Mesendoderm (in vitro differentiated cells): ENCODE data around the gene PPBP.

Experiments used
- DNase-seq: peaks from one replicate; pipeline ENCODE4 v3.0.0; 2013
- H2AK5ac ChIP-seq: 2 replicates; pipeline ENCODE4 v1.6.1; 2013; ENCODE audit warnings: low read length, inconsistent platforms
- H2BK120ac ChIP-seq: 2 replicates; pipeline ENCODE4 v1.6.1; 2013; ENCODE audit warnings: low read depth, mild to moderate bottlenecking, low read length, moderate library complexity, mixed read lengths
- H2BK15ac ChIP-seq: replicated peaks from 2 replicates; pipeline ENCODE4 v1.6.1; 2013; ENCODE audit warnings: low read depth, mild to moderate bottlenecking, moderate library complexity
- H2BK5ac ChIP-seq: 2 replicates; pipeline ENCODE4 v1.6.1; 2013; ENCODE audit warnings: low read length, inconsistent platforms
- H3K18ac ChIP-seq: 2 replicates; pipeline ENCODE4 v1.6.1; 2013; ENCODE audit warnings: mild to moderate bottlenecking, low read length, mixed read lengths
- H3K23ac ChIP-seq: one replicate; pipeline ENCODE4 v1.6.1; 2013; ENCODE audit warnings: low read length
- H3K27ac ChIP-seq: 2 replicates; pipeline ENCODE4 v1.5.1; 2013; ENCODE audit warnings: low read depth, mild to moderate bottlenecking, inconsistent platforms, low read length, moderate library complexity
- H3K27me3 ChIP-seq: 2 replicates; pipeline ENCODE4 v1.6.1; 2013; ENCODE audit warnings: low read length, control low read depth, mild to moderate bottlenecking, inconsistent platforms; ENCODE audit not compliant: insufficient read depth, poor library complexity
- H3K36me3 ChIP-seq: 2 replicates; pipeline ENCODE4 v1.6.1; 2013; ENCODE audit warnings: low read length, inconsistent platforms; ENCODE audit not compliant: control insufficient read depth, insufficient read depth
- H3K4ac ChIP-seq: one replicate; pipeline ENCODE4 v1.6.1; 2013; ENCODE audit warnings: low read depth, mild to moderate bottlenecking, low read length, moderate library complexity
- H3K4me1 ChIP-seq: 2 replicates; pipeline ENCODE4 v1.6.1; 2013; ENCODE audit warnings: low read depth, low read length, inconsistent platforms; ENCODE audit not compliant: control insufficient read depth
- H3K4me2 ChIP-seq: 2 replicates; pipeline ENCODE4 v1.6.1; 2013; ENCODE audit warnings: low read length
- H3K4me3 ChIP-seq: 2 replicates; pipeline ENCODE4 v1.5.1; 2013; ENCODE audit warnings: mild to moderate bottlenecking, low read length
- H3K56ac ChIP-seq: one replicate; pipeline ENCODE4 v1.6.1; 2013; ENCODE audit warnings: low read length
- H3K79me1 ChIP-seq: 2 replicates; pipeline ENCODE4 v1.6.1; 2013; ENCODE audit warnings: low read length, inconsistent platforms
- H3K79me2 ChIP-seq: 2 replicates; pipeline ENCODE4 v1.6.1; 2013; ENCODE audit warnings: mild to moderate bottlenecking, low read length; ENCODE audit not compliant: control insufficient read depth, insufficient read depth
- H3K9ac ChIP-seq: 2 replicates; pipeline ENCODE4 v1.6.1; 2013; ENCODE audit warnings: low read length, inconsistent platforms
- H4K5ac ChIP-seq: one replicate; pipeline ENCODE4 v1.6.1; 2013; ENCODE audit warnings: low read length
- H4K8ac ChIP-seq: one replicate; pipeline ENCODE4 v1.6.1; 2013; ENCODE audit warnings: low read depth, mild to moderate bottlenecking, control low read depth, low read length, moderate library complexity
- WGBS: extraction: QIAGEN DNeasy Blood & Tissue Kit; methylation state at CpG from one replicate; pipeline ENCODE4 v1.1.7; 2013; ENCODE audit warnings: low lambda C conversion rate, missing lambda C conversion rate; ENCODE audit not compliant: insufficient coverage; ENCODE audit errors: extremely low coverage; 5-methylcytosine and 5-hydroxymethylcytosine counted together

PPBP gene

GRCh38 chr4:73945674-73946449 is 42.1 kb downstream of the PPBP start:
- H3K9ac ChIP-seq = no peak overlapping the region
- no peak overlapping the region for H3K4me2 ChIP-seq
- no CpG with 5 or more reads among the region's 3 CpGs for WGBS
- no peak overlapping the region for H2AK5ac ChIP-seq
- H3K79me2 ChIP-seq = no peaks in the 10 kb centered on the region
- peaks cover 10% of the 10 kb centered on the region for H3K27me3 ChIP-seq
- H3K18ac ChIP-seq = no peak overlapping the region
- no peak overlapping the region for H2BK120ac ChIP-seq
- DNase-seq = no peak
- H3K56ac ChIP-seq = no peak overlapping the region
- H3K4me3 ChIP-seq = no peak overlapping the region
- H2BK15ac ChIP-seq = no peak overlapping the region
- H3K27ac ChIP-seq = no peak overlapping the region
- no peak overlapping the region for H4K8ac ChIP-seq
- H3K79me1 ChIP-seq = no peaks in the 10 kb centered on the region
- no peak overlapping the region for H3K4ac ChIP-seq
- H2BK5ac ChIP-seq = no peak overlapping the region
- no peaks in the 10 kb centered on the region for H3K36me3 ChIP-seq
- no peak overlapping the region for H4K5ac ChIP-seq
- no peak overlapping the region for H3K23ac ChIP-seq
- H3K4me1 ChIP-seq = peaks cover 10% of the 10 kb centered on the region

GRCh38 chr4:73945140-73945539 is 42.9 kb downstream of the PPBP start:
- H2BK15ac ChIP-seq = no peak overlapping the region
- H3K4me3 ChIP-seq = no peak overlapping the region
- H3K56ac ChIP-seq = no peak overlapping the region
- H2BK5ac ChIP-seq = no peak overlapping the region
- H3K4me1 ChIP-seq = peaks cover 10% of the 10 kb centered on the region
- no peak overlapping the region for H3K4me2 ChIP-seq
- H3K27ac ChIP-seq = no peak overlapping the region
- peaks cover 10% of the 10 kb centered on the region for H3K27me3 ChIP-seq
- H3K9ac ChIP-seq = no peak overlapping the region
- no peak overlapping the region for H3K18ac ChIP-seq
- H3K79me1 ChIP-seq = no peaks in the 10 kb centered on the region
- no peaks in the 10 kb centered on the region for H3K36me3 ChIP-seq
- H4K5ac ChIP-seq = no peak overlapping the region
- no CpG with 5 or more reads among the region's 4 CpGs for WGBS
- no peak overlapping the region for H3K23ac ChIP-seq
- no peak for DNase-seq
- H3K79me2 ChIP-seq = no peaks in the 10 kb centered on the region
- no peak overlapping the region for H3K4ac ChIP-seq
- no peak overlapping the region for H2BK120ac ChIP-seq
- no peak overlapping the region for H4K8ac ChIP-seq
- no peak overlapping the region for H2AK5ac ChIP-seq

- Histone ChIP-seq H3K56ac (peak overlapping the region; percentile 39), H4K8ac (no peak overlapping the region), H3K4me1 (peaks cover 10% of the 10 kb centered on the region), H3K79me1 (no peaks in the 10 kb centered on the region), H3K27ac (no peak overlapping the region), H2BK15ac (no peak overlapping the region), H3K4ac (no peak overlapping the region), H3K18ac (peak overlapping the region; percentile 44), H3K4me3 (no peak overlapping the region), H3K27me3 (peaks cover 10% of the 10 kb centered on the region), H3K4me2 (peak overlapping the region; percentile 48), H3K79me2 (no peaks in the 10 kb centered on the region), H2BK120ac (no peak overlapping the region), H3K36me3 (no peaks in the 10 kb centered on the region), H2AK5ac (no peak overlapping the region), H4K5ac (no peak overlapping the region), H3K23ac (no peak overlapping the region), H3K9ac (peak overlapping the region; percentile 42), H2BK5ac (no peak overlapping the region)
- WGBS = no CpG with 5 or more reads among the region's 49 CpGs
- peak; percentile 75 for DNase-seq
Measured at GRCh38 chr4:73944061-73944875, 43.7 kb downstream of the PPBP start.

- H2BK120ac ChIP-seq = no peak overlapping the region
- H3K18ac ChIP-seq = no peak overlapping the region
- H3K27me3 ChIP-seq = peaks cover 10% of the 10 kb centered on the region
- H2BK5ac ChIP-seq = no peak overlapping the region
- H3K23ac ChIP-seq = no peak overlapping the region
- no peak overlapping the region for H4K5ac ChIP-seq
- no peak overlapping the region for H2AK5ac ChIP-seq
- no peak overlapping the region for H4K8ac ChIP-seq
- no peaks in the 10 kb centered on the region for H3K79me1 ChIP-seq
- DNase-seq = no peak
- no peak overlapping the region for H3K4me2 ChIP-seq
- H3K4me1 ChIP-seq = peaks cover 10% of the 10 kb centered on the region
- H3K56ac ChIP-seq = peak overlapping the region; percentile 39
- H3K36me3 ChIP-seq = no peaks in the 10 kb centered on the region
- H3K27ac ChIP-seq = no peak overlapping the region
- H3K4me3 ChIP-seq = no peak overlapping the region
- no peak overlapping the region for H2BK15ac ChIP-seq
- H3K9ac ChIP-seq = no peak overlapping the region
- H3K79me2 ChIP-seq = no peaks in the 10 kb centered on the region
- H3K4ac ChIP-seq = no peak overlapping the region
Measured at GRCh38 chr4:73943555-73943954, 44.4 kb downstream of the PPBP start.

- no peaks in the 10 kb centered on the region for H3K36me3 ChIP-seq
- no peak overlapping the region for H3K4me3 ChIP-seq
- no peak overlapping the region for H2BK120ac ChIP-seq
- H2BK5ac ChIP-seq = no peak overlapping the region
- H3K56ac ChIP-seq = no peak overlapping the region
- H4K5ac ChIP-seq = no peak overlapping the region
- no peak for DNase-seq
- peaks cover 1% of the 10 kb centered on the region for H3K4me1 ChIP-seq
- no peak overlapping the region for H2BK15ac ChIP-seq
- no peak overlapping the region for H3K27ac ChIP-seq
- no peaks in the 10 kb centered on the region for H3K79me2 ChIP-seq
- no peaks in the 10 kb centered on the region for H3K79me1 ChIP-seq
- no peak overlapping the region for H3K23ac ChIP-seq
- H3K4ac ChIP-seq = no peak overlapping the region
- no peak overlapping the region for H3K4me2 ChIP-seq
- no peak overlapping the region for H4K8ac ChIP-seq
- H3K27me3 ChIP-seq = no peaks in the 10 kb centered on the region
- no peak overlapping the region for H3K9ac ChIP-seq
- no peak overlapping the region for H2AK5ac ChIP-seq
- H3K18ac ChIP-seq = no peak overlapping the region
Measured at GRCh38 chr4:73936969-73937368, 51.0 kb downstream of the PPBP start.
